HEK293T (cell line): Measurements from ENCODE around the gene MCM10.

Experiments used
- ARNT ChIP-seq: fragments of 450-650 bp; IDR thresholded peaks from 2 replicates; pipeline ENCODE4 v1.6.1; 2017; ENCODE audit warnings: mild to moderate bottlenecking
- BHLHE40 ChIP-seq: fragments of 450-650 bp; IDR thresholded peaks from 2 replicates; pipeline ENCODE4 v1.6.1; 2016; ENCODE audit warnings: mild to moderate bottlenecking, moderate library complexity, borderline replicate concordance
- CTBP1 ChIP-seq: fragments of 450-650 bp; IDR thresholded peaks from 2 replicates; pipeline ENCODE4 v1.6.1; 2016; ENCODE audit warnings: borderline replicate concordance
- ELF4 ChIP-seq: fragments of 450-650 bp; IDR thresholded peaks from 2 replicates; pipeline ENCODE4 v1.6.1; 2017; ENCODE audit warnings: antibody characterized with exemption
- FOXA1 ChIP-seq: fragments of 450-650 bp; IDR thresholded peaks from 2 replicates; pipeline ENCODE4 v1.6.1; 2016; ENCODE audit warnings: mild to moderate bottlenecking
- FOXM1 ChIP-seq: fragments of 450-650 bp; IDR thresholded peaks from 2 replicates; pipeline ENCODE4 v1.6.1; 2017; ENCODE audit warnings: mild to moderate bottlenecking, borderline replicate concordance
- SP1 ChIP-seq: fragments of 450-650 bp; IDR thresholded peaks from 2 replicates; pipeline ENCODE4 v1.6.1; 2017
- TF ChIP-seq, protein P1 (sequence below): fragments of 450-650 bp; IDR thresholded peaks from 2 replicates; pipeline ENCODE4 v1.6.1; 2016

DNA sequence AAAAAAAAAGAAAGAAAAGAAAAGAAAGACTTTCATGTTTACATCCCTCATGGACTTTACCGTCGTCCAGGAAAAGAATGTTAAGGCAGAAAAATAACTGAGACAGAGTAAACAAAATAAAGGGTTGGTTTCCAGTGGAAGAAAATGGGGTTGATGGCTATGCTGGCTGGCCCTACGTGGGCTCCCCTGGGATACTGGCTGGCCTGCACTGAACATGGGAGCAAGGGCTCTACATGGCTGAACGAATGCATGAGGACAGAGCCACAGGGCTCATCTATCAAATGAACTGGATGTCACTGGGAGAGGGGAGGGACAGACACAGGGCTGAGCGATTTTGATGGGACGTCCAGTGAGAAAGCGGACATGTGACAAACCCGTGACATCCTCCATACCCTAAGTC lies 75.3 kb downstream of the MCM10 start:
- TF ChIP-seq ELF4: no peak
- no peak for TF ChIP-seq SP1
- no peak for TF ChIP-seq CTBP1
- no peak for TF ChIP-seq BHLHE40
- TF ChIP-seq ARNT: no peak
- no peak for TF ChIP-seq FOXA1
- TF ChIP-seq, protein P1, sequence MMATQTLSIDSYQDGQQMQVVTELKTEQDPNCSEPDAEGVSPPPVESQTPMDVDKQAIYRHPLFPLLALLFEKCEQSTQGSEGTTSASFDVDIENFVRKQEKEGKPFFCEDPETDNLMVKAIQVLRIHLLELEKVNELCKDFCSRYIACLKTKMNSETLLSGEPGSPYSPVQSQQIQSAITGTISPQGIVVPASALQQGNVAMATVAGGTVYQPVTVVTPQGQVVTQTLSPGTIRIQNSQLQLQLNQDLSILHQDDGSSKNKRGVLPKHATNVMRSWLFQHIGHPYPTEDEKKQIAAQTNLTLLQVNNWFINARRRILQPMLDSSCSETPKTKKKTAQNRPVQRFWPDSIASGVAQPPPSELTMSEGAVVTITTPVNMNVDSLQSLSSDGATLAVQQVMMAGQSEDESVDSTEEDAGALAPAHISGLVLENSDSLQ: no peak
- no peak for TF ChIP-seq FOXM1
